Trophoblast cell (in vitro differentiated cells and primary cell): ENCODE results near the gene NELFE.

ENCODE experiments used
- DNase-seq, 2 donors: peaks; one replicate each; pipeline ENCODE4 v3.0.0-alpha.2; 2016
- H2AFZ ChIP-seq: 2 replicates; pipeline ENCODE4 v1.6.1; 2013; ENCODE audit warnings: low read length, moderate library complexity, mild to moderate bottlenecking; ENCODE audit not compliant: insufficient read depth, poor library complexity
- H2AK5ac ChIP-seq: 2 replicates; pipeline ENCODE4 v1.6.1; 2013; ENCODE audit warnings: mild to moderate bottlenecking, low read length
- H2BK120ac ChIP-seq: 2 replicates; pipeline ENCODE4 v1.6.1; 2013; ENCODE audit warnings: low read length, mild to moderate bottlenecking, moderate library complexity; ENCODE audit not compliant: insufficient read depth, poor library complexity
- H2BK12ac ChIP-seq: 2 replicates; pipeline ENCODE4 v1.6.1; 2013; ENCODE audit warnings: mild to moderate bottlenecking, low read length, moderate library complexity
- H2BK5ac ChIP-seq: 2 replicates; pipeline ENCODE4 v1.6.1; 2013; ENCODE audit warnings: low read length, low read depth, moderate library complexity, mild to moderate bottlenecking; ENCODE audit not compliant: poor library complexity
- H3K14ac ChIP-seq: 2 replicates; pipeline ENCODE4 v1.6.1; 2013; ENCODE audit warnings: mild to moderate bottlenecking, low read length
- H3K18ac ChIP-seq: 2 replicates; pipeline ENCODE4 v1.6.1; 2013; ENCODE audit warnings: mild to moderate bottlenecking, low read length
- H3K23ac ChIP-seq: 2 replicates; pipeline ENCODE4 v1.6.1; 2013; ENCODE audit warnings: low read length
- H3K27ac ChIP-seq: 2 replicates; pipeline ENCODE4 v1.5.1; 2013; ENCODE audit warnings: low read depth, mild to moderate bottlenecking, inconsistent platforms, low read length, moderate library complexity
- H3K27me3 ChIP-seq: 2 replicates; pipeline ENCODE4 v1.6.1; 2013; ENCODE audit warnings: inconsistent platforms, mild to moderate bottlenecking, low read length, moderate library complexity; ENCODE audit not compliant: insufficient read depth
- H3K36me3 ChIP-seq, 2 experiments: 1 replicate in 1 of 2; 2 replicates in 1 of 2; pipeline ENCODE4 v1.6.1; 2013; ENCODE audit warnings: low read length in 2 of 2, mild to moderate bottlenecking in 2 of 2, moderate library complexity in 1 of 2; ENCODE audit not compliant: insufficient read depth in 2 of 2, control insufficient read depth in 1 of 2
- H3K4ac ChIP-seq: 2 replicates; pipeline ENCODE4 v1.6.1; 2013; ENCODE audit warnings: low read depth, mild to moderate bottlenecking, low read length, moderate library complexity
- H3K4me1 ChIP-seq, 2 experiments: 1 replicate in 1 of 2; 2 replicates in 1 of 2; pipeline ENCODE4 v1.6.1; 2013; ENCODE audit warnings: low read length in 2 of 2, mild to moderate bottlenecking in 2 of 2, moderate library complexity in 1 of 2; ENCODE audit not compliant: insufficient read depth in 2 of 2, control insufficient read depth in 1 of 2
- H3K4me2 ChIP-seq: 2 replicates; pipeline ENCODE4 v1.6.1; 2013; ENCODE audit warnings: inconsistent platforms, mild to moderate bottlenecking, low read length, moderate library complexity
- H3K4me3 ChIP-seq: 2 replicates; pipeline ENCODE4 v1.5.1; 2013; ENCODE audit warnings: mild to moderate bottlenecking, low read depth, low read length, inconsistent platforms
- H3K79me1 ChIP-seq: one replicate; pipeline ENCODE4 v1.6.1; 2013; ENCODE audit warnings: low read length
- H3K79me2 ChIP-seq: 2 replicates; pipeline ENCODE4 v1.6.1; 2013; ENCODE audit warnings: low read length, mild to moderate bottlenecking; ENCODE audit not compliant: control insufficient read depth, insufficient read depth, poor library complexity
- H3K9ac ChIP-seq: 2 replicates; pipeline ENCODE4 v1.6.1; 2013; ENCODE audit warnings: mild to moderate bottlenecking, low read length
- H3K9me3 ChIP-seq: 2 replicates; pipeline ENCODE4 v1.6.1; 2013; ENCODE audit warnings: low read depth, mild to moderate bottlenecking, control low read depth, inconsistent platforms, low read length; ENCODE audit not compliant: insufficient read depth
- H4K12ac ChIP-seq: 2 replicates; pipeline ENCODE4 v1.6.1; 2013; ENCODE audit warnings: low read depth, mild to moderate bottlenecking, low read length, moderate library complexity
- H4K8ac ChIP-seq: 2 replicates; pipeline ENCODE4 v1.6.1; 2013; ENCODE audit warnings: low read depth, mild to moderate bottlenecking, low read length, moderate library complexity
- H4K91ac ChIP-seq: one replicate; pipeline ENCODE4 v1.6.1; 2013; ENCODE audit warnings: low read depth, mild to moderate bottlenecking, low read length, moderate library complexity
- WGBS: extraction: QIAGEN DNeasy Blood & Tissue Kit; methylation state at CpG from one replicate; pipeline ENCODE4 v1.1.7; 2013; ENCODE audit warnings: missing lambda C conversion rate; ENCODE audit not compliant: insufficient read length, insufficient coverage; ENCODE audit errors: extremely low coverage; 5-methylcytosine and 5-hydroxymethylcytosine counted together

Gene NELFE

DNA sequence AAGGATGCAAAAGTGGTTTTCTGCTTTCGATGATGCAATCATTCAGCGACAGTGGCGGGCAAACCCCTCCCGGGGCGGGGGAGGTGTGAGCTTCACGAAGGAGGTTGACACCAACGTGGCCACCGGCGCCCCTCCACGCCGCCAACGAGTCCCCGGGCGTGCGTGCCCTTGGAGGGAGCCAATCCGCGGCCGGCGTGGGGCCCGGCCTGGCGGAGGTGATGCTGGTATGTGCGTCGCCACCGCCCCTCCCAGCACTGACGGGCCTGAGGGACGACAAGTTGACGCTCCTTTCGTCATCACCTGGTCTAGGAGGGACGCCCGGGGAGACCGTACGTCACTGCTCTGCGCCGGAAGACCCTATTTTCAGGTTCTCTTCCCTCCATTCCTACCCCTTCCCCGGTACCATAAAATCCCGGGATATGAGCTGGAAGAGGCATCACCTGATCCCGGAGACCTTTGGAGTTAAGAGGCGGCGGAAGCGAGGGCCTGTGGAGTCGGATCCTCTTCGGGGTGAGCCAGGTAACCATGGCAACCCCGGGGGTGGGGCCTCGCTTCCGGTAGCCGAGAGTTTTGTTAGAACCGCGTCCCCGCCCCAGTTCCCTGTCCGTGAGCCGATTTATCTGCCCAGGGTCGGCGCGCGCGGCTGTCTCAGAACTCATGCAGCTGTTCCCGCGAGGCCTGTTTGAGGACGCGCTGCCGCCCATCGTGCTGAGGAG lies 13.4 kb upstream of the NELFE start, which contains the start of gene DXO:
Gene DXO (minus strand): TSS at position 146 of the 716 bp plus-strand sequence. CDS start 463 bp downstream, outside the sequence.
- DNase-seq: peak; percentile 96 to 97
- Histone ChIP-seq H4K91ac (peak within 1 kb of the TSS; percentile 92), H2AFZ (peak within 1 kb of the TSS; percentile 80), H3K9me3 (no peaks in the 10 kb centered on the region), H3K4ac (peak within 1 kb of the TSS; percentile 14), H3K4me3 (peak within 1 kb of the TSS; percentile 87), H2BK12ac (no peak within 1 kb of the TSS), H3K27ac (peak within 1 kb of the TSS; percentile 80), H4K12ac (peak within 1 kb of the TSS; percentile 85), H3K4me2 (peak within 1 kb of the TSS; percentile 94), H2BK5ac (peak within 1 kb of the TSS; percentile 54), H3K23ac (no peak within 1 kb of the TSS), H3K9ac (peak within 1 kb of the TSS; percentile 81), H3K79me2 (peaks cover 2% of the 10 kb centered on the region), H3K36me3 (peaks cover 34 to 36% of the 10 kb centered on the region in 2 experiments), H3K27me3 (no peaks in the 10 kb centered on the region), H3K4me1 (peaks cover 9 to 12% of the 10 kb centered on the region in 2 experiments), H3K79me1 (peaks cover 11% of the 10 kb centered on the region), H4K8ac (peak within 1 kb of the TSS; percentile 77), H2BK120ac (peak within 1 kb of the TSS; percentile 35), H2AK5ac (peak within 1 kb of the TSS; percentile 49), H3K18ac (peak within 1 kb of the TSS; percentile 27), H3K14ac (peak within 1 kb of the TSS; percentile 74)
- no CpG with 5 or more reads among the region's 62 CpGs for WGBS

DNA sequence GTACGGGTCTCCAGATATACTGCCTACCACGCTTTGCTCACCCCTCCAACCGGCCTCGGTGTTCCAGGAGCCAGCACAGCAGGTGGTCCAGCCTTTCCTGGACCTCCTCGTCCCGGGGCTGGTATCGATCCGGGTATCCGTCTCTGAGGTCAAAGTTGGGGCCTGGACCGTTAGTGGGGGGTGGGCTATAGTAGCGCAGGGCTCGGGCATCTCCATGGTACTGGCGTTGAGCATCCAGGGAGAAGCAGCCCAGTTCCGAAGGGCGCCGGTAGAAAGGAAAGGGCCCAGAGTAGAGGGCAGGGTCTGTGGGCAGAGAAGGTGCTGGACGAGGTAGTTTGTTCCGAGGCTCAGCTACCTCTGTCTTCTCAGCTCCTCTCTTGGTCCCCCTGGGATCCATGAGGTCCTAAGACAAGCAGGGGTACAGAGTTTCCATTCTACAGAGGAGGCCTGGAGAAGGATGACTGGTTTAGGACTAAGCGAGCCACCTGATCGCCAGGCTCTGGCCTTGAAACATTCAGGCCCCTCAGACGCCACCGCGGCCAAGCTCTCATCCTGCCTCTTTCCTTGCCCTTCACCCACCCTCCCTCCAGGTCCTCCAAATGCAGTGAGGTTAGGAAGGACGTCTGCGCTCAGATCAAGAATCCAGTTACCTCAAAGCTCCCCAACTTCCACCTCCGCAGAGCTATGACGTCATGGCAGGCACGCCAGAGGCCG lies 12.7 kb upstream of the NELFE start:
- H3K4me2 ChIP-seq: peak overlapping the region; percentile 94
- peaks cover 11% of the 10 kb centered on the region for H3K79me1 ChIP-seq
- peak overlapping the region; percentile 14 for H3K4ac ChIP-seq
- H3K23ac ChIP-seq: no peak overlapping the region
- peak overlapping the region; percentile 2 for H3K18ac ChIP-seq
- H3K79me2 ChIP-seq: peaks cover 2% of the 10 kb centered on the region
- peak overlapping the region; percentile 13 for H2AK5ac ChIP-seq
- H4K91ac ChIP-seq: peak overlapping the region; percentile 75
- peak overlapping the region; percentile 87 for H3K4me3 ChIP-seq
- peak overlapping the region; percentile 5 for H2BK5ac ChIP-seq
- H3K14ac ChIP-seq: peak overlapping the region; percentile 15
- H3K27ac ChIP-seq: peak overlapping the region; percentile 80
- H4K12ac ChIP-seq: peak overlapping the region; percentile 31
- DNase-seq: no peak
- H2BK12ac ChIP-seq: no peak overlapping the region
- WGBS: no CpG with 5 or more reads among the region's 29 CpGs
- H3K36me3 ChIP-seq: peaks cover 41 to 43% of the 10 kb centered on the region in 2 experiments
- peaks cover 9 to 12% of the 10 kb centered on the region in 2 experiments for H3K4me1 ChIP-seq
- H4K8ac ChIP-seq: peak overlapping the region; percentile 77
- no peaks in the 10 kb centered on the region for H3K27me3 ChIP-seq
- H3K9ac ChIP-seq: peak overlapping the region; percentile 16
- H2BK120ac ChIP-seq: peak overlapping the region; percentile 35
- H3K9me3 ChIP-seq: no peaks in the 10 kb centered on the region
- H2AFZ ChIP-seq: peak overlapping the region; percentile 80

DNA sequence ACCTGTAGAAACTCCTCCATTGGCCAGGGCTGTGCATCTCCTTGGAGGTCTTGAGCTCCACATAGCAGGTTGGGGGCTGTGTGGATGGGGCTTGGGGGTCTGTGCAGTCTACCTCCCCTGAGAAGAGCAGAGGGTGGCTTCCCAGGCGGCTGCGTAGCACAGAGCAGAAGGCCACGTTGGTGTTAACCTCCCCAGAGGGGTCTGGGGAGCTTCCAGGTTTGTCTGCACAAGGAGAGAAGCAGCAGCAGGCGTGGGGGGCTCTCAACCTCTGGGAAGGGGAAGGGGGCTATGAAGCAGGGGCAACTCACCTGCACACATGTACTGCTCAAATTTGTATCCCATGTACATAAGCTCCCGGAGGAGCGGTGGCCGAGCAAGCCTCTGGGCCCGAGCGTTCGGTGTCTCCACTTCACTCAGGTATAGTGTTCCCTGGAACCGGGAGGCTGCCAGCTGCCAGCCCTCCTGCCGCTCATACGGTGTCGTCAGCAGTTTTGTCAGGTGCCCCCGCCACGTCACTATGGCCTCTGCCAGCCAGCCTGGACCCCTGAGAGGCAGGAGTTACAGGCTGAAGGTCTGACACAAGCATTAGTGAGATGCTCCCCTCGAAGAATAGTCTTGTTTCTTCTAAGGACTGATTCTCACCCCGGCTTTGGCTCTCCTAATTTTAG lies 12.0 kb upstream of the NELFE start:
- Histone ChIP-seq H4K12ac (peak overlapping the region; percentile 71), H3K18ac (no peak overlapping the region), H4K8ac (no peak overlapping the region), H3K4me2 (no peak overlapping the region), H3K4ac (no peak overlapping the region), H3K79me1 (peaks cover 11% of the 10 kb centered on the region), H3K36me3 (peaks cover 48 to 50% of the 10 kb centered on the region in 2 experiments), H2BK5ac (no peak overlapping the region), H3K14ac (no peak overlapping the region), H4K91ac (peak overlapping the region; percentile 75), H2BK120ac (no peak overlapping the region), H3K4me3 (no peak overlapping the region), H3K79me2 (peaks cover 2% of the 10 kb centered on the region), H3K9ac (no peak overlapping the region), H2AK5ac (no peak overlapping the region), H2AFZ (no peak overlapping the region), H3K4me1 (peaks cover 9 to 12% of the 10 kb centered on the region in 2 experiments), H3K27ac (no peak overlapping the region), H3K23ac (no peak overlapping the region), H2BK12ac (no peak overlapping the region), H3K27me3 (no peaks in the 10 kb centered on the region), H3K9me3 (no peaks in the 10 kb centered on the region)
- whole genome bisulfite sequencing: no CpG with 5 or more reads among the region's 18 CpGs
- DNase-seq: no peak
